Adrenal gland (tissue), 12 donors: Measurements from ENCODE around the gene ANXA1. TPM values are rescaled to one million over a fixed set of nuclear protein-coding genes. Genes with fewer than 3 reads are reported as not detected.

Source experiments
- DNase-seq, 7 donors: peaks; one replicate each; pipeline ENCODE4 v3.0.0-alpha.2; 2019 to 2020
- H3K27ac ChIP-seq, 5 donors: fragments of 200-600 bp; sonication (generic) in 4 of 5; 1 replicate in 3 of 5; 2 replicates in 2 of 5; pipeline versions ENCODE4 v1.5.1 to v1.8.0; 2016 to 2020; ENCODE audit warnings: mild to moderate bottlenecking in 1 of 5
- H3K27me3 ChIP-seq: fragments of 200-600 bp; 2 replicates; pipeline ENCODE4 v1.8.0; 2021
- H3K36me3 ChIP-seq, 2 donors: fragments of 200-600 bp; replicated peaks in 1 of 2; 1 replicate in 1 of 2; 2 replicates in 1 of 2; pipeline versions ENCODE4 v1.5.1 to v1.8.0; 2018 to 2022
- H3K4me1 ChIP-seq, 2 donors: fragments of 200-600 bp; replicated peaks in 1 of 2; 1 replicate in 1 of 2; 2 replicates in 1 of 2; pipeline versions ENCODE4 v1.5.1 to v1.8.0; 2018 to 2021
- H3K4me3 ChIP-seq, 4 donors: fragments of 200-600 bp; sonication (generic) in 3 of 4; one replicate each; pipeline ENCODE4 v1.5.1; 2016 to 2018
- H3K9me3 ChIP-seq, 3 donors: fragments of 200-600 bp; sonication (generic) in 1 of 3; replicated peaks in 1 of 3; 1 replicate in 2 of 3; 2 replicates in 1 of 3; pipeline versions ENCODE4 v1.5.1 to v1.8.0; 2016 to 2021
- CTCF ChIP-seq, 6 experiments: fragments of 450-650 bp in 4 of 6; fragments of 200-600 bp in 2 of 6; sonication (generic) in 1 of 6; IDR thresholded peaks; 1 replicate in 5 of 6; 2 replicates in 1 of 6; pipeline versions ENCODE4 v1.5.1 to v1.8.0; 2016 to 2021; ENCODE audit warnings: antibody characterized with exemption in 6 of 6, mild to moderate bottlenecking in 2 of 6, moderate library complexity in 1 of 6
- POLR2A ChIP-seq, 2 donors: fragments of 450-650 bp; IDR thresholded peaks; one replicate each; pipeline ENCODE4 v1.6.1; 2017; ENCODE audit warnings: antibody characterized with exemption in 2 of 2, mild to moderate bottlenecking in 2 of 2, moderate library complexity in 1 of 2
- WGBS, 4 donors: extraction: QIAGEN DNeasy Blood & Tissue Kit in 2 of 4; methylation state at CpG; one replicate each; pipeline versions ENCODE4 v1.1.5 to v1.1.7; 2013 to 2017; 5-methylcytosine and 5-hydroxymethylcytosine counted together
- intact Hi-C, 2 donors: fragments of 100-400 bp; cut with DNase I; formaldehyde crosslinking; loops; one replicate each; pipeline versions ENCODE4 v1.14.1 to v1.15.0; 2022 to 2023
- polyA plus RNA-seq, 3 donors: library from polyadenylated mRNA; stranded (reverse); fragments of 200-250 nt in 2 of 3; fragments of 350-450 nt in 1 of 3; fragmentation: Illumina TruSeq in 1 of 3; extraction: RNeasy Lipid Tissue Mini Kit (QIAGEN cat#74804) in 1 of 3; gene quantifications; one replicate each; pipeline ENCODE4 v1.2.3, GENCODE V29; 2013 to 2014
- total RNA-seq, 9 donors: library from RNA; depleted of rRNA in 4 of 9; stranded (reverse); fragments of >200 nt in 4 of 9; fragments of 120-200 nt in 1 of 9; fragmentation: NEBNext Ultra II Directional in 1 of 9; extraction: Animal tissue kit (Norgen Biotek cat#: 25700) in 1 of 9; gene quantifications; one replicate each; pipeline versions ENCODE4 v1.1.0 to v1.2.4, GENCODE V29; 2013 to 2023
- donor health status: healthy with polysubstance abuse.
- donor health status: Bipolar disorder and iron deficiency.
- donor health status: DM: yes; HTN: yes; CAD: no.
- donor health status: DM: no; HTN: no; CAD: no.
- donor health status: DM: no; HTN: no; CAD: no.
- donor health status: DM: yes; HTN: yes; CAD: no.

The ANXA1 gene
- total and polyA plus RNA-seq, 12 donors = 16.5 to 114 (median 63.4) TPM

- no peak for TF ChIP-seq POLR2A (IDR thresholded peaks at IDR 0.05)
- TF ChIP-seq CTCF (IDR thresholded peaks at IDR 0.05) = no peak
- no peak overlapping the region for H3K4me3 ChIP-seq
- no peak overlapping the region for H3K27ac ChIP-seq
- intact Hi-C loops = no loop called here
- H3K36me3 ChIP-seq = peaks cover 0 to 30% of the 10 kb centered on the region in 2 donors
- no peaks in the 10 kb centered on the region for H3K9me3 ChIP-seq
- peaks cover 0 to 16% of the 10 kb centered on the region in 2 donors for H3K4me1 ChIP-seq
- DNase-seq = no peak
- no peaks in the 10 kb centered on the region for H3K27me3 ChIP-seq
- WGBS, 4 donors = 84 to 90% (median 88%) methylated on average over 6 of the region's 6 CpGs
These were observed 7.1 kb downstream of the ANXA1 start for GRCh38 chr9:73158723-73159122.

- intact Hi-C loops = no loop called here
- no peaks in the 10 kb centered on the region for H3K27me3 ChIP-seq
- no peaks in the 10 kb centered on the region for H3K9me3 ChIP-seq
- no peak overlapping the region for H3K4me3 ChIP-seq
- DNase-seq = no peak
- TF ChIP-seq POLR2A (IDR thresholded peaks at IDR 0.05) (no peak), CTCF (IDR thresholded peaks at IDR 0.05) (no peak)
- no peak overlapping the region for H3K27ac ChIP-seq
- H3K4me1 ChIP-seq = peaks cover 0 to 6% of the 10 kb centered on the region in 2 donors
- WGBS, 4 donors = 89 to 96% (median 91%) methylated on average over 5 of the region's 5 CpGs
- H3K36me3 ChIP-seq = peaks cover 0 to 36% of the 10 kb centered on the region in 2 donors
These were observed 9.2 kb downstream of the ANXA1 start for GRCh38 chr9:73160868-73161267.

- TF ChIP-seq CTCF (IDR thresholded peaks at IDR 0.05) = no peak
- no peak for TF ChIP-seq POLR2A (IDR thresholded peaks at IDR 0.05)
- Histone ChIP-seq H3K27ac (no peak overlapping the region), H3K27me3 (no peaks in the 10 kb centered on the region), H3K36me3 (peaks cover 0 to 36% of the 10 kb centered on the region in 2 donors), H3K4me1 (no peaks in the 10 kb centered on the region), H3K4me3 (no peak overlapping the region), H3K9me3 (no peaks in the 10 kb centered on the region)
- DNase-seq = no peak
- intact Hi-C loops = no loop called here
- WGBS, 4 donors = 75 to 80% (median 77%) methylated on average over 6 of the region's 6 CpGs
These were observed 11.5 kb downstream of the ANXA1 start for GRCh38 chr9:73162987-73163768.

- intact Hi-C loops = no loop called here
These were observed 14.2 kb downstream of the ANXA1 start for GRCh38 chr9:73165911-73166310.

More at GRCh38 chr9:73165911-73166310, 14.2 kb downstream of the ANXA1 start:
- no peak for TF ChIP-seq CTCF (IDR thresholded peaks at IDR 0.05)
- TF ChIP-seq POLR2A (IDR thresholded peaks at IDR 0.05) = no peak
- no peak overlapping the region for H3K27ac ChIP-seq
- 63 to 82% (median 77%) methylated on average over 2 of the region's 2 CpGs for WGBS, 4 donors
- H3K4me3 ChIP-seq = no peak overlapping the region
- no peaks in the 10 kb centered on the region for H3K9me3 ChIP-seq
- H3K36me3 ChIP-seq = peaks cover 0 to 30% of the 10 kb centered on the region in 2 donors
- no peaks in the 10 kb centered on the region for H3K4me1 ChIP-seq
- H3K27me3 ChIP-seq = no peaks in the 10 kb centered on the region
- DNase-seq = no peak
